Type B pancreatic cell (in vitro differentiated cells): ENCODE data around the gene SRGN. TPM values are rescaled to one million over a fixed set of nuclear protein-coding genes. Genes with fewer than 3 reads are reported as not detected.

Source experiments
- DNase-seq: peaks from one replicate; pipeline ENCODE4 v3.0.0; 2021; ENCODE audit warnings: mixed read lengths; ENCODE audit not compliant: unreplicated experiment; ENCODE audit errors: extremely low spot score
- H3K27ac Mint-ChIP-seq: 2 replicates; pipeline ENCODE4 v1.8.0; 2021; ENCODE audit warnings: mild to moderate bottlenecking, mixed read lengths
- H3K27me3 Mint-ChIP-seq: 2 replicates; pipeline ENCODE4 v1.8.0; 2021; ENCODE audit warnings: mixed read lengths
- H3K36me3 Mint-ChIP-seq: 2 replicates; pipeline ENCODE4 v1.8.0; 2021; ENCODE audit warnings: mixed read lengths
- H3K4me1 Mint-ChIP-seq: one replicate; pipeline ENCODE4 v1.8.0; 2021; ENCODE audit warnings: mixed read lengths; ENCODE audit not compliant: unreplicated experiment
- H3K4me3 Mint-ChIP-seq: 2 replicates; pipeline ENCODE4 v1.8.0; 2021; ENCODE audit warnings: mild to moderate bottlenecking, mixed read lengths
- H3K9me3 Mint-ChIP-seq: 2 replicates; pipeline ENCODE4 v1.8.0; 2021; ENCODE audit warnings: mixed read lengths
- CTCF ChIP-seq: fragments of 200-600 bp; sonication (generic); conservative IDR thresholded peaks from 2 replicates; pipeline ENCODE4 v1.5.0; 2021; ENCODE audit warnings: antibody characterized with exemption, mild to moderate bottlenecking
- total RNA-seq: library from RNA; stranded (reverse); gene quantifications from 2 replicates; pipeline ENCODE4 v1.2.1, GENCODE V29; 2021; ENCODE audit warnings: low replicate concordance

Gene SRGN
- total RNA-seq, 1 donor from 2014 or later = not detected

GRCh38 chr10:69146759-69147158 is 58.9 kb downstream of the SRGN start:
- Mint-ChIP-seq H3K27me3 (no peaks in the 10 kb centered on the region), H3K4me3 (no peak overlapping the region), H3K9me3 (no peaks in the 10 kb centered on the region), H3K4me1 (no peaks in the 10 kb centered on the region), H3K27ac (no peak overlapping the region), H3K36me3 (peaks cover 9% of the 10 kb centered on the region)
- DNase-seq = no peak
- no peak for TF ChIP-seq CTCF

- H3K36me3 Mint-ChIP-seq = no peaks in the 10 kb centered on the region
- DNase-seq = no peak
- no peak for TF ChIP-seq CTCF
- no peak overlapping the region for H3K27ac Mint-ChIP-seq
- H3K27me3 Mint-ChIP-seq = no peaks in the 10 kb centered on the region
- H3K9me3 Mint-ChIP-seq = no peaks in the 10 kb centered on the region
- H3K4me3 Mint-ChIP-seq = no peak overlapping the region
- no peaks in the 10 kb centered on the region for H3K4me1 Mint-ChIP-seq
These were observed 64.1 kb downstream of the SRGN start for GRCh38 chr10:69151984-69152383.

GRCh38 chr10:69153227-69153626 is 65.3 kb downstream of the SRGN start:
- no peaks in the 10 kb centered on the region for H3K27me3 Mint-ChIP-seq
- no peak for DNase-seq
- H3K4me3 Mint-ChIP-seq = no peak overlapping the region
- H3K36me3 Mint-ChIP-seq = peaks cover 1% of the 10 kb centered on the region
- H3K4me1 Mint-ChIP-seq = no peaks in the 10 kb centered on the region
- TF ChIP-seq CTCF = no peak
- H3K9me3 Mint-ChIP-seq = no peaks in the 10 kb centered on the region
- H3K27ac Mint-ChIP-seq = no peak overlapping the region

Other genes with a start within 250 kb of the SRGN start
- 28.7 and 44.2 TPM in 2 replicates for gene DDX50, start 186.8 kb upstream of the SRGN start, total RNA-seq
- gene DDX21, start 131.9 kb upstream of the SRGN start, total RNA-seq = 53.2 and 57.5 TPM in 2 replicates
- gene KIFBP, start 99.3 kb upstream of the SRGN start, total RNA-seq = 24.2 and 26.9 TPM in 2 replicates
- 56.0 and 57.6 TPM in 2 replicates for gene VPS26A, start 36.1 kb downstream of the SRGN start, total RNA-seq
- 30.7 and 36.6 TPM in 2 replicates for gene SUPV3L1, start 92.1 kb downstream of the SRGN start, total RNA-seq
- gene HKDC1, start 132.2 kb downstream of the SRGN start, total RNA-seq = 2.4 and 8.0 TPM in 2 replicates
- gene HK1, start 190.4 kb downstream of the SRGN start, total RNA-seq = 60.8 and 87.9 TPM in 2 replicates